GM19452 (cell line): ENCODE data around the gene RASGRP2.
"Not testable (repeated sequence)": the region's sequence is repeated elsewhere in the genome, so short reads cannot be mapped to it uniquely, and the experiment has no call there.

Experiments
- ATAC-seq: cut with Tn5 transposase; IDR thresholded peaks from one replicate; pipeline ENCODE4 v1.9.1; 2021; ENCODE audit not compliant: unreplicated experiment

RASGRP2 gene

GRCh38 chr11:64720640-64721358 is 23.1 kb downstream of the RASGRP2 start:
- ATAC-seq, result no peak

- ATAC-seq, result no peak
These were observed 23.8 kb downstream of the RASGRP2 start for GRCh38 chr11:64720167-64720566.

GRCh38 chr11:64719406-64719805 is 24.5 kb downstream of the RASGRP2 start:
- ATAC-seq, result no peak

- no peak for ATAC-seq
These were observed 25.2 kb downstream of the RASGRP2 start for GRCh38 chr11:64718780-64719124.

GRCh38 chr11:64718084-64718779 is 25.7 kb downstream of the RASGRP2 start:
- no peak for ATAC-seq

- no peak for ATAC-seq
These were observed 26.7 kb downstream of the RASGRP2 start for GRCh38 chr11:64717268-64717578.

- ATAC-seq, result no peak
These were observed 27.3 kb downstream of the RASGRP2 start for GRCh38 chr11:64716473-64717267.

- ATAC-seq, result no peak
These were observed 28.0 kb downstream of the RASGRP2 start for GRCh38 chr11:64715756-64716472.

GRCh38 chr11:64715110-64715509 is 28.8 kb downstream of the RASGRP2 start:
- ATAC-seq, result no peak

GRCh38 chr11:64714666-64715065 is 29.3 kb downstream of the RASGRP2 start:
- no peak for ATAC-seq

- ATAC-seq, result no peak
These were observed 30.1 kb downstream of the RASGRP2 start for GRCh38 chr11:64713781-64714363.

GRCh38 chr11:64713016-64713707 is 30.8 kb downstream of the RASGRP2 start:
- no peak for ATAC-seq

GRCh38 chr11:64712430-64713015 is 31.4 kb downstream of the RASGRP2 start:
- ATAC-seq, result no peak

GRCh38 chr11:64711956-64712362 is 32.0 kb downstream of the RASGRP2 start:
- no peak for ATAC-seq

- no peak for ATAC-seq
These were observed 32.6 kb downstream of the RASGRP2 start for GRCh38 chr11:64711138-64711955.

- no peak for ATAC-seq
These were observed 33.4 kb downstream of the RASGRP2 start for GRCh38 chr11:64710418-64711137.

- no peak for ATAC-seq
These were observed 38.4 kb downstream of the RASGRP2 start for GRCh38 chr11:64705501-64705900.

GRCh38 chr11:64703048-64703447 is 40.9 kb downstream of the RASGRP2 start:
- ATAC-seq, result no peak

GRCh38 chr11:64701956-64702355 is 42.0 kb downstream of the RASGRP2 start:
- ATAC-seq, result not testable (repeated sequence)
